Breast epithelium (tissue), 3 donors: ENCODE measurements around the gene ADGRF1.

ENCODE experiments used
- POLR2AphosphoS5 ChIP-seq, 3 donors: sonication (generic); formaldehyde crosslinking; IDR thresholded peaks; one replicate each; pipeline ENCODE4 v1.6.1; 2017; ENCODE audit warnings: antibody characterized with exemption in 3 of 3
- TF ChIP-seq, protein P1 (sequence below), 3 donors: fragments of 450-650 bp; IDR thresholded peaks; one replicate each; pipeline ENCODE4 v1.5.1; 2016 to 2017; ENCODE audit warnings: antibody characterized with exemption in 3 of 3, mild to moderate bottlenecking in 3 of 3, moderate library complexity in 3 of 3

- TF ChIP-seq, protein P1, sequence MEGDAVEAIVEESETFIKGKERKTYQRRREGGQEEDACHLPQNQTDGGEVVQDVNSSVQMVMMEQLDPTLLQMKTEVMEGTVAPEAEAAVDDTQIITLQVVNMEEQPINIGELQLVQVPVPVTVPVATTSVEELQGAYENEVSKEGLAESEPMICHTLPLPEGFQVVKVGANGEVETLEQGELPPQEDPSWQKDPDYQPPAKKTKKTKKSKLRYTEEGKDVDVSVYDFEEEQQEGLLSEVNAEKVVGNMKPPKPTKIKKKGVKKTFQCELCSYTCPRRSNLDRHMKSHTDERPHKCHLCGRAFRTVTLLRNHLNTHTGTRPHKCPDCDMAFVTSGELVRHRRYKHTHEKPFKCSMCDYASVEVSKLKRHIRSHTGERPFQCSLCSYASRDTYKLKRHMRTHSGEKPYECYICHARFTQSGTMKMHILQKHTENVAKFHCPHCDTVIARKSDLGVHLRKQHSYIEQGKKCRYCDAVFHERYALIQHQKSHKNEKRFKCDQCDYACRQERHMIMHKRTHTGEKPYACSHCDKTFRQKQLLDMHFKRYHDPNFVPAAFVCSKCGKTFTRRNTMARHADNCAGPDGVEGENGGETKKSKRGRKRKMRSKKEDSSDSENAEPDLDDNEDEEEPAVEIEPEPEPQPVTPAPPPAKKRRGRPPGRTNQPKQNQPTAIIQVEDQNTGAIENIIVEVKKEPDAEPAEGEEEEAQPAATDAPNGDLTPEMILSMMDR (IDR thresholded peaks at IDR 0.05): no peak
- TF ChIP-seq POLR2AphosphoS5 (IDR thresholded peaks at IDR 0.05): no peak
These were observed at the start of gene ADGRF1 for GRCh38 chr6:47042275-47042791.
